ENCODE data around the gene ARRB2.
"Not testable (repeated sequence)": the region's sequence is repeated elsewhere in the genome, so short reads cannot be mapped to it uniquely, and the experiment has no call there.

The ARRB2 gene

GRCh38 chr17:4704574-4704907, 5.9 kb upstream of the ARRB2 start:
- not testable (repeated sequence) for DNase-seq

GRCh38 chr17:4704991-4705390, 5.4 kb upstream of the ARRB2 start:
- DNase-seq, result no peak

- no peak for DNase-seq
Observed at GRCh38 chr17:4706121-4706520, 4.3 kb upstream of the ARRB2 start.

- DNase-seq, result peak in 1 of 2 donors; percentile 38
Observed at GRCh38 chr17:4708436-4708835, 2.0 kb upstream of the ARRB2 start.

- peak; percentile 46 to 56 for DNase-seq
Observed at GRCh38 chr17:4710693-4711634, 532 bp downstream of the ARRB2 start.

GRCh38 chr17:4711661-4712181, 1.3 kb downstream of the ARRB2 start:
- no peak for DNase-seq

GRCh38 chr17:4712526-4712925, 2.1 kb downstream of the ARRB2 start:
- no peak for DNase-seq

GRCh38 chr17:4714340-4715062, 4.1 kb downstream of the ARRB2 start:
- DNase-seq, result not testable (repeated sequence)

- DNase-seq, result peak; percentile 43 to 45
Observed at GRCh38 chr17:4715063-4715744, 4.8 kb downstream of the ARRB2 start.

- DNase-seq, result no peak
Observed at GRCh38 chr17:4716081-4716480, 5.6 kb downstream of the ARRB2 start.

- DNase-seq, result no peak
Observed at GRCh38 chr17:4717791-4718190, 7.4 kb downstream of the ARRB2 start.

GRCh38 chr17:4718276-4718675, 7.8 kb downstream of the ARRB2 start:
- DNase-seq, result no peak

- no peak for DNase-seq
Observed at GRCh38 chr17:4719146-4719545, 8.7 kb downstream of the ARRB2 start.

GRCh38 chr17:4719684-4720221, 9.3 kb downstream of the ARRB2 start:
- DNase-seq, result no peak

- no peak for DNase-seq
Observed at GRCh38 chr17:4720787-4721186, 10.4 kb downstream of the ARRB2 start.

GRCh38 chr17:4721203-4722135, 11.0 kb downstream of the ARRB2 start:
- no peak for DNase-seq

GRCh38 chr17:4722678-4723240, 12.3 kb downstream of the ARRB2 start:
- DNase-seq, result no peak

- no peak for DNase-seq
Observed at GRCh38 chr17:4724650-4725049, 14.2 kb downstream of the ARRB2 start.

- DNase-seq, result no peak
Observed at GRCh38 chr17:4725646-4726310, 15.3 kb downstream of the ARRB2 start.

- no peak for DNase-seq
Observed at GRCh38 chr17:4728124-4728523, 17.7 kb downstream of the ARRB2 start.

- DNase-seq, result no peak
Observed at GRCh38 chr17:4733073-4733531, 22.7 kb downstream of the ARRB2 start.

All from activated CD4-positive, alpha-beta T cell treated with anti-CD3 and anti-CD28 coated beads for 4 hours (primary cell).